ES-I3 (cell line): Measurements from ENCODE around the gene ANTXR1.
"Not testable (repeated sequence)": the region's sequence is repeated elsewhere in the genome, so short reads cannot be mapped to it uniquely, and the experiment has no call there.

Source experiments
- H3K36me3 ChIP-seq: 2 replicates; pipeline ENCODE4 v1.6.1; 2013; ENCODE audit warnings: mild to moderate bottlenecking, low read length, control low read depth, moderate library complexity; ENCODE audit not compliant: insufficient read depth
- H3K4me1 ChIP-seq: 2 replicates; pipeline ENCODE4 v1.6.1; 2013; ENCODE audit warnings: mild to moderate bottlenecking, control low read depth, low read length; ENCODE audit not compliant: insufficient read depth
- H3K9ac ChIP-seq: 2 replicates; pipeline ENCODE4 v1.6.1; 2013; ENCODE audit warnings: low read depth, mild to moderate bottlenecking, low read length, moderate library complexity
- H3K9me3 ChIP-seq: 2 replicates; pipeline ENCODE4 v1.6.1; 2013; ENCODE audit warnings: mild to moderate bottlenecking, low read length, moderate library complexity; ENCODE audit not compliant: control insufficient read depth, insufficient read depth

The ANTXR1 gene

DNA sequence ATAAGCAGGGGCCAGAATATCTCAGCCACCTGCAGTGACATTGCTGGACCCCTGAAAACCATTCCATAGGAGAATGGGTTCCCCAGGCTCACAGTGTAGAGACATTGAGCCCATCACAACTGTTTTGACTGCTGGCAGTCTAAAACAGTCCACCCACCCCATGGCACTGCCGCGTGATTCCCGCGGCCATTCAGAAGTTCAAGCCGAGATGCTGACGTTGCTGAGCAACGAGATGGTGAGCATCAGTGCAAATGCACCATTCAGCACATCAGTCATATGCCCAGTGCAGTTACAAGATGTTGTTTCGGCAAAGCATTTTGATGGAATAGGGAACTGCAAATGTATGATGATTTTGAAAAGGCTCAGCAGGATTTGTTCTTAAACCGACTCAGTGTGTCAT is 234.6 kb downstream of the ANTXR1 start:
- H3K9ac ChIP-seq: no peak overlapping the region
- H3K9me3 ChIP-seq: no peaks in the 10 kb centered on the region
- H3K4me1 ChIP-seq: no peaks in the 10 kb centered on the region

DNA sequence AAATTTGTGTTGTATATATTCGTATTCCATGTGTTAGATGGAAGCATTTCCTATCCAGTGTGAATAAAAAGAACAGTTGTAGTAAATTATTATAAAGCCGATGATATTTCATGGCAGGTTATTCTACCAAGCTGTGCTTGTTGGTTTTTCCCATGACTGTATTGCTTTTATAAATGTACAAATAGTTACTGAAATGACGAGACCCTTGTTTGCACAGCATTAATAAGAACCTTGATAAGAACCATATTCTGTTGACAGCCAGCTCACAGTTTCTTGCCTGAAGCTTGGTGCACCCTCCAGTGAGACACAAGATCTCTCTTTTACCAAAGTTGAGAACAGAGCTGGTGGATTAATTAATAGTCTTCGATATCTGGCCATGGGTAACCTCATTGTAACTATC is 235.3 kb downstream of the ANTXR1 start:
- H3K36me3 ChIP-seq: no peaks in the 10 kb centered on the region
- no peak overlapping the region for H3K9ac ChIP-seq
- H3K9me3 ChIP-seq: no peaks in the 10 kb centered on the region
- no peaks in the 10 kb centered on the region for H3K4me1 ChIP-seq

More for the DNA sequence above, 234.6 kb downstream of the ANTXR1 start:
- H3K36me3 ChIP-seq: no peaks in the 10 kb centered on the region

- Histone ChIP-seq H3K4me1 (no peaks in the 10 kb centered on the region), H3K9me3 (no peaks in the 10 kb centered on the region), H3K36me3 (no peaks in the 10 kb centered on the region), H3K9ac (no peak overlapping the region)
Observed at GRCh38 chr2:69250981-69251380, 238.0 kb downstream of the ANTXR1 start.

- Histone ChIP-seq H3K4me1 (no peaks in the 10 kb centered on the region), H3K36me3 (no peaks in the 10 kb centered on the region), H3K9ac (no peak overlapping the region), H3K9me3 (no peaks in the 10 kb centered on the region)
Observed at GRCh38 chr2:69251943-69252342, 239.0 kb downstream of the ANTXR1 start.

- no peaks in the 10 kb centered on the region for H3K4me1 ChIP-seq
- no peaks in the 10 kb centered on the region for H3K9me3 ChIP-seq
- H3K9ac ChIP-seq: no peak overlapping the region
- H3K36me3 ChIP-seq: no peaks in the 10 kb centered on the region
Observed at GRCh38 chr2:69253112-69253511, 240.1 kb downstream of the ANTXR1 start.

DNA sequence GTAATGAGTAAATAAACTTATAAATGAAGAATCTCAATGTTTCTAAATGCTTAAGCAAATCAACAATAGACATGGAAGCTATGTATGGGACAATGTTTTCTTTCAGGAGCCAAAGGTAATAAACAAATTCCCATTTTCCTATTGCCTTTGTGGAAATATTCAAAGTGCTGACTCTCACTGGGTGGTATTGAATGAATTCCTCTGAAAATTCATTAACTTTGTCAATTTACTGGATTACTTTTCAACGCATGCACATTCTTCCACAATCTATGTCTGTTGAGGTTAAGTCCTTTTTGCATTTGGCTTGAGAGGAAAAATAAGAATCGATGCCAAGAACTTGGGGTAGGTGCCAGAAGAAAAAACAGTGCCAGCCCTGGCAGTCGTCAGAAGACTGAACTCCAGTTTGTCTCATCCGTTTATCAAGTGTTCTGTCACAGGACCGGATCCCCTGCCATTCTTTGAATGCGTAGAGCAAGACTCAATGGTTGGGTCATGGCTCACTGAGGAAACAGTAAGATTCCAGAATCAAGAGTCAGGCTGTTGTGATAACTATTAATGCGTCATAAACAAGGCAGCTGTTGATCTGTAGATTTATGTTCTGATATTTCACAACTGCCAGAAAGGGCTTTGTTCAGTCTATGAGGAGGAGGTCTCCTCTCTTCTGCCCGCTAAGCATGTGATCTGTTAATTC is 240.8 kb downstream of the ANTXR1 start:
- Histone ChIP-seq H3K9me3 (no peaks in the 10 kb centered on the region), H3K9ac (no peak overlapping the region), H3K4me1 (no peaks in the 10 kb centered on the region), H3K36me3 (no peaks in the 10 kb centered on the region)

GRCh38 chr2:69255760-69256159 is 242.8 kb downstream of the ANTXR1 start:
- Histone ChIP-seq H3K9ac (no peak overlapping the region), H3K9me3 (peaks cover 4% of the 10 kb centered on the region; the same call in 1 of the 2 replicates), H3K36me3 (no peaks in the 10 kb centered on the region), H3K4me1 (no peaks in the 10 kb centered on the region)

DNA sequence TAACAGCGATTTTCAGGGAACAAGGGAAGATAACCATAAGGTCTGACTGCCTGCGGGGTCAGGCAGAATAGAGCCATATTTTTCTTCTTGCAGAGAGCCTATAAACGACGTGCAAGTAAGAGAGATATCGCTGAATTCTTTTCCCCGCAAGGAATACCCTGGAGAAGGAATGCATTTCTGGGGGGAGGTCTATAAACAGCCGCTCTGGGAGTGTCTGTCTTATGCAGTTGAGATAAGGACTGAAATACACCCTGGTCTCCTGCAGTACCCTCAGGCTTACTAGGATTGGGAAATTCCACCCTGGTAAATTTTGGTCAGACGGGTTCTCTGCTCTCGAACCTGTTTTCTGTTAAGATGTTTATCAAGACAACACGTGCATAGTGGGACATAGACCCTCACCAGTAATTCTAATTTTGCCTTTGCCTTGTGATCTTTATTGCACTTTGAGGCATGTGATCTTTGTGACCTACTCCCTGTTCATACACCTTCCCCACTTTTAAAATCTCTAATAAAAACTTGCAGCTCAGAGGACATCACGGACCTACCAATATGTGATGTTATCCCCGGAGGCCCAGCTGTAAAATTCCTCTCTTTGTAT is 247.1 kb downstream of the ANTXR1 start:
- not testable (repeated sequence) for H3K4me1 ChIP-seq, H3K36me3 ChIP-seq, H3K9ac ChIP-seq
- H3K9me3 ChIP-seq: peaks cover 11% of the 10 kb centered on the region; the same call in 1 of the 2 replicates

DNA sequence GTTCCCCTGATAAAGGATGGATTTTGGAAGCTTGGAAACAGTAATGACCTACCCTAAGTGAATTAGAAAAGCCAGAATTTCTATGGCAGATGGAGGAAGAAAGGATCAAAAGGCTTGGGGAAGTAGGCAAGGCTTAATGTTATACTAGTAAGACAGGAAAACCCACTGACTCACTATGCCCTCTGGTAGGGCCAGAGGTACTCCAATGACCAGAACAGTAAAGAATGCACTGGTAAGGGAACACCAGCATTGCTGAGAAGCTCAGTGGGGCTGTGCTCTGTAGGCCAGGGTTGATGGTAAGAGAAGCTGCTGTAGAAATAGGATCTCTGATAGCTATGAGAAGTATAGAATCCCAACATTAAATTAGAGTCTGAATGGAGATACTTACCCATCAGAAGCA is 247.7 kb downstream of the ANTXR1 start:
- H3K4me1 ChIP-seq: no peaks in the 10 kb centered on the region
- H3K9me3 ChIP-seq: peaks cover 11% of the 10 kb centered on the region; the same call in 1 of the 2 replicates
- no peak overlapping the region for H3K9ac ChIP-seq
- no peaks in the 10 kb centered on the region for H3K36me3 ChIP-seq

GRCh38 chr2:69269330-69269729 is 256.4 kb downstream of the ANTXR1 start:
- no peaks in the 10 kb centered on the region for H3K9me3 ChIP-seq
- H3K9ac ChIP-seq: no peak overlapping the region
- no peaks in the 10 kb centered on the region for H3K36me3 ChIP-seq
- H3K4me1 ChIP-seq: no peaks in the 10 kb centered on the region

GRCh38 chr2:69271831-69272257 is 258.9 kb downstream of the ANTXR1 start:
- no peak overlapping the region for H3K9ac ChIP-seq
- H3K4me1 ChIP-seq: no peaks in the 10 kb centered on the region
- H3K9me3 ChIP-seq: no peaks in the 10 kb centered on the region
- no peaks in the 10 kb centered on the region for H3K36me3 ChIP-seq

- Histone ChIP-seq H3K36me3 (no peaks in the 10 kb centered on the region), H3K4me1 (no peaks in the 10 kb centered on the region), H3K9me3 (no peaks in the 10 kb centered on the region), H3K9ac (no peak overlapping the region)
Observed at GRCh38 chr2:69272803-69273471, 260.0 kb downstream of the ANTXR1 start.

- H3K4me1 ChIP-seq: no peaks in the 10 kb centered on the region
- no peaks in the 10 kb centered on the region for H3K9me3 ChIP-seq
- H3K36me3 ChIP-seq: no peaks in the 10 kb centered on the region
- H3K9ac ChIP-seq: no peak overlapping the region
Observed at GRCh38 chr2:69275490-69275889, 262.5 kb downstream of the ANTXR1 start.

DNA sequence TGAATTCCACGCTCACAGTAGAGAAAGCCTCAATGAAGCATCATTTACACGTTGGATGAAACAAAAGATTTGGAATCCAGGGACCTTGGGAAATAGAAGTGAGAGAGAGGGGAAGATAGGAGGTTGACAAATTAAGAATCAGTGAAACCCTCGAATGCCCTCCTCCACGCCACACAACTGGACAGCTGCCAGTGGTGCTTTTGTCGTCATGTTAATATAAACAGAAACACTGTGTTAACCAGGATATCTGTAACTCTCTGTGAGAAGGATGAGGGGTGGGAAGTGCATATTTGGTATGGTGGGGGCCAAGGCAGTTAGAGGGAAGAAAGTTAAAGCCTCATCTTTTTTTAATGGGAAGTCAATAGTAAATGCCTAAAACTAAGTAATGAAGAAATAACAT is 265.4 kb downstream of the ANTXR1 start:
- Histone ChIP-seq H3K36me3 (no peaks in the 10 kb centered on the region), H3K9me3 (no peaks in the 10 kb centered on the region), H3K4me1 (no peaks in the 10 kb centered on the region), H3K9ac (no peak overlapping the region)

GRCh38 chr2:69279211-69279610 is 266.2 kb downstream of the ANTXR1 start:
- no peak overlapping the region for H3K9ac ChIP-seq
- H3K9me3 ChIP-seq: no peaks in the 10 kb centered on the region
- H3K4me1 ChIP-seq: no peaks in the 10 kb centered on the region
- H3K36me3 ChIP-seq: no peaks in the 10 kb centered on the region
